Activated CD8-positive, alpha-beta T cell treated with anti-CD3 and anti-CD28 coated beads, Interleukin-2, amount 10 ng/mL, durations not matched to agents 7 days and 5 days (primary cell): Measurements from ENCODE around the gene ZNF582. TPM values are rescaled to one million over a fixed set of nuclear protein-coding genes. Genes with fewer than 3 reads are reported as not detected.

Experiments used
- ATAC-seq: fragments of 150-1000 bp; cut with Tn5 transposase; one replicate; pipeline ENCODE4 v1.10.0; 2021; ENCODE audit warnings: moderate library complexity
- CTCF ChIA-PET: fragments of 350-600 bp; sonication (Branson Sonifier 250); formaldehyde crosslinking; loops from one replicate; lab custom pipeline; 2021; ENCODE audit warnings: antibody characterized with exemption; lab: Charles Lee
- POLR2A ChIA-PET: fragments of 350-600 bp; sonication (Branson Sonifier 250); formaldehyde crosslinking; loops from one replicate; lab custom pipeline; 2021; ENCODE audit warnings: antibody characterized with exemption; lab: Charles Lee
- DNase-seq: peaks from one replicate; pipeline ENCODE4 v3.0.0-alpha.2; 2020
- H3K27ac Mint-ChIP-seq: one replicate; pipeline ENCODE4 v1.8.0; 2021; ENCODE audit warnings: mild to moderate bottlenecking, mixed read lengths
- H3K27me3 Mint-ChIP-seq: one replicate; pipeline ENCODE4 v1.8.0; 2021; ENCODE audit warnings: low read depth, mixed read lengths
- H3K36me3 Mint-ChIP-seq: one replicate; pipeline ENCODE4 v1.8.0; 2021; ENCODE audit warnings: low read depth, mixed read lengths
- H3K4me1 Mint-ChIP-seq: one replicate; pipeline ENCODE4 v1.8.0; 2021; ENCODE audit warnings: low read depth, mixed read lengths
- H3K4me3 Mint-ChIP-seq: one replicate; pipeline ENCODE4 v1.8.0; 2021; ENCODE audit warnings: mild to moderate bottlenecking, mixed read lengths
- H3K9me3 Mint-ChIP-seq: one replicate; pipeline ENCODE4 v1.8.0; 2022; ENCODE audit warnings: mixed read lengths; ENCODE audit not compliant: insufficient read depth
- total RNA-seq, 2 experiments: library from RNA; stranded (reverse); gene quantifications; one replicate each; pipeline ENCODE4 v1.2.3, GENCODE V29; 2021

ZNF582 gene
- total RNA-seq: 1 to 10 TPM; 2.8 to 3.3 TPM

DNA sequence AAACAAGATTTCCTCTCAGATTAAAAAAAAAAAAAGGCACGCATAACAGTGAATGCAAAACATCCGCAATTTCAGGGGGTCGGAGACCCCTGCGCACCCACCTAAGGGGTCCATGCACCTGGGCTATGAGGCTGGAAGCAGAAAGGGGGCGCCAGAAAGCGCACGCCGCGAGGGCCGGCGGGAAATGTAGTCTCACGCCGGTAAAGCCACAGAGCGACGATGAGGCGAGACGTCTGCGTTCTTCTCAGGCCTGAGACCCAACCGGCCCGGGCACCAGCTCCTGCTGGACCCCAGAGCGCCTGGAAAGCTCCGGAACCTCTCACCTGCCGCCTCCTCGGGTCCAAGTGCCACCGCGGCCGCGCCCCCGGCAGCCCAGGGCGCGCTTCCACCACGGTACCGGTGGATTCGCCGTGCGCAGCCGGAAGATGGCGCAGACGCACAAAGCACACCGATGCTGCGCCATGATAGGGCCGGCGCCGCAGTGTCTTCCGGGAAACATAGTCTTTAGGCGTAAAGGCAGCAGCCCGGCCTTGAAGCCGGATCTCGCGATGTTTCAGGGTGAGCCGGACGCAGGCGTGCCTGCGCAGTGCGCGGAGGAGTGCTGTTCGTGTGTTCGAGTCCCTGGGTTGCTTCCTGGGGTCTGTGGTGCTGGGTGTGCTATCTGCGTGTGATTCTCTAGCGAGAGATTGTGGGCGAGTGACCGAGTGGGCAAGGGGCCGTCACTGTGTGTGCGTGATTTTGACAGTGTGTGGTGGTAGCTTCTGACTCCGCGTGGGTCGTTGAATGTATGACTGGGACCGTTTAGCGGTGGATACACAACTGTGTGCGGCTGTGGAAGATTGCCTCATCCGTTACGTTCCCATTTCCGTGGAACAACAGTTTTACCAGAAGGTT is at the start of gene ZNF582:
TSS of gene ZNF582 (minus strand) at position 416 of the 894 bp plus-strand sequence. CDS start 1,782 bp downstream, outside the sequence.
- ATAC-seq (peak; percentile 99), DNase-seq (peak; percentile 96)
- peaks cover 46% of the 10 kb centered on the region for H3K9me3 Mint-ChIP-seq
- H3K4me1 Mint-ChIP-seq: peaks cover 12% of the 10 kb centered on the region
- ChIA-PET CTCF (interaction anchor here (1.0 to 2.6 kb wide), 5 partner anchors 11 to 112 kb away, joined by 3 to 9 read pairs (median 5); partner anchors contain the start of gene ZNF583), POLR2A (interaction anchor here (2.3 kb wide), 1 partner anchor 10 kb away, joined by 10 read pairs; the partner anchor contains the start of gene ZNF583)
- H3K27ac Mint-ChIP-seq: peak within 1 kb of the TSS; percentile 93
- peak within 1 kb of the TSS; percentile 93 for H3K4me3 Mint-ChIP-seq
- H3K36me3 Mint-ChIP-seq: peaks cover 58% of the 10 kb centered on the region
- H3K27me3 Mint-ChIP-seq: no peaks in the 10 kb centered on the region

DNA sequence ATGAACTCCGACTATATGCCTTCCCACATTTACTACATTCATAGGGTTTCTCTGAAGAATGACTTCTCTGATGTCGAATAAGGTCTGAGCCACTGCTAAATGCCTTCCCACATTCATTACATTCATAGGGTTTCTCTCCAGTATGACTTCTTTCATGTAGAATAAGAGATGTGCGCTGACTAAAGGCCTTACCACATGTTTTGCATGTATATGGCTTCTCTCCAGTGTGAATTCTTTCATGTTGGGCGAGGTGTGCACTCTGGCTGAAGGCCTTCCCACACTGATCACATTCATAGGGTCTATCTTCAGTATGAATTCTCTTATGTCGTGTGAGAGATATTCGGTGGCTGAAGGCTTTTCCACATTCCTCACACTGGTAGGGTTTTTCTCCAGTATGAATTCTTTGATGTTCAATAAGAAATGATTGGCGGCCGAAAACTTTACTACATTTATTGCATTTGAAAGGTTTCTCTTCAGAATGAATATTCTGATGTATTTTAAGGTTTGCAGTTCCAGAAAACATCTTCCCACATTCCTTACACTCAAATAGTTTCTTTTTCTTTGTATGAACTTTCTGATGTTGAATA is 48.0 kb upstream of the ZNF582 start:
- Mint-ChIP-seq H3K36me3 (peaks cover 9% of the 10 kb centered on the region), H3K9me3 (peaks cover 42% of the 10 kb centered on the region), H3K4me3 (no peak overlapping the region), H3K27me3 (no peaks in the 10 kb centered on the region), H3K27ac (no peak overlapping the region), H3K4me1 (no peaks in the 10 kb centered on the region)
- DNase-seq (no peak), ATAC-seq (no peak)
- POLR2A ChIA-PET: no interaction called here
- CTCF ChIA-PET: no interaction called here

DNA sequence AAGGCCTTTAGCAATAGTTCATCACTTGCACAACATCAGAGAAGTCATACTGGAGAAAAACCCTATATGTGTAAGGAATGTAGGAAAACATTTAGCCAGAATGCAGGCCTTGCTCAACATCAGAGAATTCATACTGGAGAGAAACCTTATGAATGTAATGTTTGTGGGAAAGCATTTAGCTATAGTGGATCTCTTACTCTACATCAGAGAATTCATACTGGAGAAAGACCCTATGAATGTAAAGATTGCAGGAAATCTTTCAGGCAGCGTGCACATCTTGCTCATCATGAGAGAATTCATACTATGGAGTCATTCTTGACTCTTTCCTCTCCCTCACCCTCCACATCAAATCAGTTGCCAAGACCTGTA is 30.6 kb upstream of the ZNF582 start:
- ATAC-seq: no peak
- no peak for DNase-seq
- Mint-ChIP-seq H3K36me3 (peaks cover 50% of the 10 kb centered on the region), H3K4me3 (no peak overlapping the region), H3K4me1 (no peaks in the 10 kb centered on the region), H3K9me3 (peaks cover 84% of the 10 kb centered on the region), H3K27ac (no peak overlapping the region), H3K27me3 (no peaks in the 10 kb centered on the region)
- POLR2A ChIA-PET: no interaction called here
- CTCF ChIA-PET: no interaction called here

DNA sequence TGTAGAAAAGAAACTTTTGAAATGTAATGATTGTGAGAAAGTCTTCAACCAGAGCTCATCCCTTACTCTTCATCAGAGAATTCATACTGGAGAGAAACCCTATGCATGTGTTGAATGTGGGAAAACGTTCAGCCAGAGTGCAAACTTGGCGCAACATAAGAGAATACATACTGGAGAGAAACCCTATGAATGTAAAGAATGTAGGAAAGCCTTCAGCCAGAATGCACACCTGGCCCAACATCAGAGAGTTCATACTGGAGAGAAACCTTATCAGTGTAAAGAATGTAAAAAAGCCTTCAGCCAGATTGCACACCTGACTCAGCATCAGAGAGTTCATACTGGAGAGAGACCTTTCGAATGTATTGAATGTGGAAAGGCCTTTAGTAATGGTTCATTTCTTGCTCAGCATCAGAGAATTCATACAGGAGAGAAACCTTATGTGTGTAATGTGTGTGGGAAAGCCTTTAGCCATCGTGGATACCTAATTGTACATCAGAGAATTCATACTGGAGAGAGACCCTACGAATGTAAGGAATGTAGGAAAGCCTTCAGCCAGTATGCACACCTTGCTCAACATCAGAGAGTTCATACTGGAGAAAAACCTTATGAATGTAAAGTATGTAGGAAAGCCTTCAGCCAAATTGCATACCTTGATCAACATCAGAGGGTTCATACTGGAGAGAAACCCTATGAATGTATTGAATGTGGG is 30.1 kb upstream of the ZNF582 start:
- Mint-ChIP-seq H3K36me3 (peaks cover 54% of the 10 kb centered on the region), H3K4me1 (no peaks in the 10 kb centered on the region), H3K4me3 (no peak overlapping the region), H3K27ac (no peak overlapping the region), H3K9me3 (peaks cover 87% of the 10 kb centered on the region), H3K27me3 (no peaks in the 10 kb centered on the region)
- no peak for ATAC-seq
- ChIA-PET POLR2A (no interaction called here), CTCF (no interaction called here)
- DNase-seq: no peak

DNA sequence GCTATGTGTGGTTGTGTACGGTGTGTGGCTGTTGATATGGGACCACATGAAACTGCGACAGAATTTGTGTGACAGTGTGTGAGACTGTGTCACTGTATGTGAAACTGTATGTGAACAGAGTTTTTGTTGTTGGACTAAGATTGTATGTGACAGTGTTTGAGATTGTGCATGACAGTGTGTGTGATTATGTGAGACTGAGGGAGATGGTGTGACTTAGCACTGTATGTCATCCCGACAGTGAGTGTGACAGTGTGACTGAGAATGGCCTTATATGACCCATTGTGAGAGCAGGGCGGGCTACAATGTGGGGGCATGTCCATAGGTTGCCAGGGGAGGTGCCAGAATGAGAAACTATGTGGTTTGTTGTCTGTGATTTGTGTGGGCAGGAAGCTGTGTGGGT is 11.7 kb upstream of the ZNF582 start:
- POLR2A ChIA-PET: no interaction called here
- H3K27ac Mint-ChIP-seq: peak overlapping the region; percentile 87
- no peak for DNase-seq

DNA sequence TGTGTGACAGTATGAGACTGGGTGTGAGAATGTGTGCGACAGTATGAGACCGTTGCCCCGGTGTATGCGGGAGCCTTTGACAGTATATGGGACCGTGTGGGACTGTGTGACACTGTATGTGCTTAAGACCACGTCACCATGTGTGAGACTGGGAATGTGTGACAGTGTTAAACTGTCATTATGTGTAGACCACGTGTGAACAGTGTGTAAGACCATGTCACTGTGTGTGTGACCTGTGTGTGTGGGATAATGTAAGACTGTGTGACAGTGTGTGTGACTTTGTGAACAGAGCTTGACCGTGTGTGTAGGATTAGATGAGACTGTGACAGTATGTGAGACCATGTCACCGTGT is 11.3 kb upstream of the ZNF582 start:
- peaks cover 62% of the 10 kb centered on the region for H3K9me3 Mint-ChIP-seq
- H3K27ac Mint-ChIP-seq: peak overlapping the region; percentile 87
- H3K4me3 Mint-ChIP-seq: peak overlapping the region; percentile 79
- H3K27me3 Mint-ChIP-seq: no peaks in the 10 kb centered on the region
- H3K36me3 Mint-ChIP-seq: peaks cover 67% of the 10 kb centered on the region
- ChIA-PET CTCF (interaction anchor here (1.5 kb wide), 1 partner anchor 12 kb away, joined by 7 read pairs; the partner anchor contains the start of gene ZNF582), POLR2A (no interaction called here)
- peaks cover 21% of the 10 kb centered on the region for H3K4me1 Mint-ChIP-seq
- ATAC-seq (no peak), DNase-seq (no peak)

More for the DNA sequence above, 11.7 kb upstream of the ZNF582 start:
- CTCF ChIA-PET: no interaction called here
- Mint-ChIP-seq H3K4me1 (peaks cover 21% of the 10 kb centered on the region), H3K36me3 (peaks cover 67% of the 10 kb centered on the region), H3K4me3 (peak overlapping the region; percentile 79), H3K27me3 (no peaks in the 10 kb centered on the region), H3K9me3 (peaks cover 64% of the 10 kb centered on the region)
- ATAC-seq: no peak

DNA sequence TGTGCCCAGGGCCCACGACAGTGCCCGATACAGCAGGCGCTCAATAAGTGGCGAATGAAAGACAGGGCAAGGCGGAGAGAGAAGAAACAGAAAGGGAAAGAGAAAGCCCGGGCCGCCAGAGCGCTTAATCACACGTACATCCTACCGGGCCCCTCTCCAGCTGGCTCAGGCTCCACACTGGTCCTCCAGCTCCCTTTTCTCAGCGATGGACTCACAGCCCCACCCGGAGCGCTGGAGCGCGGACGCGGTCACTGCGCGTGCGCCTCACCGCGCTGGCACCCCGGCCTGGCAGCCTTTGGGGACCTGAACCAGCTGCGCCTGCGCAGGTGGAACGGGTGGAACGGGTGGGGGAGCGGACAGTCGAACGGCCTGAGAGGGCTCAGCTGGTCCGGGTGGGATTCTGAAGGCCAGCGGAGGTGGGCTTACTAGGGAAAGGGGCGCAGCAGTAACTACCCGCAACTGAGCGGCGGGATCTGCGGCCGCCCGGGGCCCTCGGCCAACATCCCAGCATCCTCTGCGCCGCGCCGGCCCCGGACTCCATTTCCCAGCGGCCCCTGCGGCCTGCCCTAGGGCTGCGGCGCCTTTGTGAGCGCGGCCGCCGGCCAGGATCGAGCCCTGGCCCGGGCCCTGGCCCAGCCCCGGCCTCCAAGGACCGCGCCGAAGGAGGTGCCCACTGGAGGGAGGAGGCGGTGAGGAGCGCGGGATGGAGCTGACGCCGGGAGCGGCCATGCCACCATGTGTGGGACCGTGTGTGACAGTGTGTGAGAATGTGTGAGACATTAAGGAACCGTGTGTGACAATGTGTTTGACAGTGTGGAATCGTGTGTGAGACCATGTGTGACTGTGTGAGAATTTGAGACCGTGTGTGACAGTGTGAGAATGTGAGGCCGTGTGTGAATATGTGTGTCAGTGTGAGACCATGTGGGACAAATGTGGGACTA is 10.7 kb upstream of the ZNF582 start, which contains the start of gene ZNF583:
TSS of gene ZNF583 (plus strand) at position 569 of the 941 bp plus-strand sequence. CDS start 2,783 bp downstream, outside the sequence.
- Mint-ChIP-seq H3K4me3 (peak within 1 kb of the TSS; percentile 79), H3K36me3 (peaks cover 68% of the 10 kb centered on the region), H3K27ac (peak within 1 kb of the TSS; percentile 87), H3K9me3 (peaks cover 66% of the 10 kb centered on the region), H3K4me1 (peaks cover 21% of the 10 kb centered on the region), H3K27me3 (no peaks in the 10 kb centered on the region)
- ChIA-PET POLR2A (interaction anchor here (0.5 to 1.6 kb wide), 2 partner anchors 10 to 1513 kb away, joined by 4 to 10 read pairs; partner anchors contain the start of gene ZNF582), CTCF (interaction anchor here (1.5 kb wide), 1 partner anchor 11 kb away, joined by 7 read pairs; the partner anchor contains the start of gene ZNF582)
- DNase-seq (peak; percentile 91), ATAC-seq (peak; percentile 91)

DNA sequence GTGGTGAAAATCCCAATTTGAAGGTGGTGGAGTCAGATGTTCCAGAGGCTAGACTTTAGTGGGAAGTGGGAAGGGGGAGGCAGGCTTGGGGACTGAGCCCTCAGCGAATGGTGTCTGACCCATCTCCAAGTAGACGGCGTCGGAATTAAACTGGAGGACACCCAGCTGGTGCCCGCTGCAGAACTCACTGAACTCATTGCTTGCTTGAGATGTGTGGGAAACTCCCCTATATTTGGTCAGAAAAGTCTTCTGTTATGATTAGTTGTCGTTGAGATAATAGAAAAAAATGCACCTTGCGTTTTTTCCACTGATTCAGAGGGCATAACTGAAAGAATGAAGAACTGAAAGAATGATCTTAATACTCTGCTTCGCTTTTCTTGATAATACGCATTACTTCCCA is 9.9 kb upstream of the ZNF582 start:
- POLR2A ChIA-PET: interaction anchor here (1.6 kb wide), 1 partner anchor 9 kb away, joined by 10 read pairs; the partner anchor contains the start of gene ZNF582
- ATAC-seq: no peak

DNA sequence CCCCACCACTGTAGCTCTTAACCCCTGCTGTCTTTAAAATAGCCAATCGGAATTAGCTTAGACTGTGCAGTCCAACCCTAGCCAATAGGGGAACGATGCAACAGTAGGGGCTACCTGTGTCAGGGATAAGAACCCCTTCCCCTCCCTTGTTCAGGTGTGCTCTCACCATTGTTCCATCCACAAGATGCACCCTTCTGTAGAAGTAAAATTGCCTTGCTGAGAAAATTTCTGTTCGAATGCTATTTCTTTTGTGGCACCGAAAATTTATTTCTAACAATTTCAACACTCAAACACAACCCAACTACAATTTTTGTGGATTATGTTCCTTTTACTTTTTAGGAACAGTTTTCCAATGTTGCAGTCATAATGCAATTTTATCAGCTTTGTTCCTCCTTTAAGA is 7.2 kb upstream of the ZNF582 start:
- peaks cover 54% of the 10 kb centered on the region for H3K9me3 Mint-ChIP-seq
- H3K27me3 Mint-ChIP-seq: no peaks in the 10 kb centered on the region
- peaks cover 64% of the 10 kb centered on the region for H3K36me3 Mint-ChIP-seq
- H3K4me3 Mint-ChIP-seq: no peak overlapping the region
- no peak overlapping the region for H3K27ac Mint-ChIP-seq
- CTCF ChIA-PET: no interaction called here
- DNase-seq (no peak), ATAC-seq (no peak)
- peaks cover 20% of the 10 kb centered on the region for H3K4me1 Mint-ChIP-seq
- POLR2A ChIA-PET: no interaction called here

More for the DNA sequence above, 9.9 kb upstream of the ZNF582 start:
- H3K27me3 Mint-ChIP-seq: no peaks in the 10 kb centered on the region
- peaks cover 67% of the 10 kb centered on the region for H3K36me3 Mint-ChIP-seq
- H3K9me3 Mint-ChIP-seq: peaks cover 61% of the 10 kb centered on the region
- H3K27ac Mint-ChIP-seq: peak overlapping the region; percentile 87
- DNase-seq: no peak
- H3K4me1 Mint-ChIP-seq: peaks cover 21% of the 10 kb centered on the region
- CTCF ChIA-PET: interaction anchor here (1.5 kb wide), 1 partner anchor 10 kb away, joined by 7 read pairs; the partner anchor contains the start of gene ZNF582
- peak overlapping the region; percentile 79 for H3K4me3 Mint-ChIP-seq

DNA sequence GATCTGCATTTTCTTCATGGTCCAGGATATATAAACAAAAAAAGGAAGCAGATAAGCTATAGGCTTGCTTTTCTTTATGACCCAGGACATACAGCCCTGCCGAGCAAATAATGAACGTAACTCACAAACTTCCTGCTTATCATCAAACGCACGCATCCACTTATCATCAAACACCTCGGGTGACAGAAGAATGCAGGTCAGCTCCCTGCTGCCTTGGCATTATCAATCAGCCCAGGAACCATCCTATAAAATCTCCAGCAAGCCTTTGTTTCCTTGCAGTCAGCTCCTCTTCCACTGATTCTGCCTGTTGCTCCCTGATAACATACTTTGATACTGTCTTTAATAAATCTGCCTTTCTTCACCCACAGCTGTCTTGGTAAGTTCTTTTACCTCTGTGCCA is 5.5 kb upstream of the ZNF582 start:
- POLR2A ChIA-PET: no interaction called here
- CTCF ChIA-PET: no interaction called here
- peaks cover 61% of the 10 kb centered on the region for H3K9me3 Mint-ChIP-seq
- ATAC-seq: no peak
- H3K27me3 Mint-ChIP-seq: no peaks in the 10 kb centered on the region
- H3K4me1 Mint-ChIP-seq: peaks cover 7% of the 10 kb centered on the region
- peaks cover 54% of the 10 kb centered on the region for H3K36me3 Mint-ChIP-seq
- DNase-seq: no peak
- H3K27ac Mint-ChIP-seq: no peak overlapping the region
- no peak overlapping the region for H3K4me3 Mint-ChIP-seq
